LNCAP (cell line): ENCODE measurements around the gene SDHAF2.

Experiments
- CTCF ChIP-seq: fragments of 450-650 bp; IDR thresholded peaks from 2 replicates; pipeline ENCODE4 v1.5.1; 2017; ENCODE audit warnings: mild to moderate bottlenecking

Gene SDHAF2

DNA sequence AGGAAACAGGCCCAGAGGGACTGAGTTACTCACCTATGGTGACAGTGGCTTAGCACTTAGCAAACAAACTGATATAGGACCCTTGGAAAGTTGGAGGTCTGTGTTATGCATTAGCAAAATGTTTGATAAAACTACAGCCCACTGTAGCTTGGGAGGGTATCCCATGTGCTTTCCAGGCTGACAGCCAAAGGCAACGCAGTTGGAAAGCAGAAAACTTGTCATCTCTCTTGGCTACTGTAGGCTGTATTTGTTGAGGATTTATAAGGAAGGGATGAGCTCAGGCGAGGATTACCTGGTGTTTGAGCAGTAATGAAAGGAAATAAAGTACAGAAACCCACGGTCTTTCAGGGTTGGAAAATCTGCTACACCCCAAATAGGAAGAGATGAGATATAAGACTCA, 23.8 kb downstream of the SDHAF2 start:
- TF ChIP-seq CTCF: no peak

DNA sequence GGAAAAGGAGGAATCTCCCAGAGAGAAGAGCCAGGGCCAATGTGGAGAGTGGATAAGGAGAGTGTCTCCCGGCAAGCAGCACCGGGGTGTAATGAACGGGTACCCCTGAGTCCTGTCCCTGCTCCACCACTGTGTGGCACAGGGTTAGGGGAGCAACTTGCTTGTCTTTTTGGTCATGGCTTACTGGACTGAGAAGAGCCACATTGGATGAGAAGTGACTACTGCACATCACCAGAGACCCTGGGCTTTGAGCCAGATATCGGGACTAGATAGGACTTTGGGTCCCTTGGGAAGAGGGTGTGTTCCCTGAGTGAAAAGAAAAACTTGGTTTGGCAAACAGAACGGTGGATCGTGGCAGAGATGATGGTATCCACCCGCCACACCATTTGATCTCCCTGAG, 24.6 kb downstream of the SDHAF2 start:
- TF ChIP-seq CTCF: no peak

DNA sequence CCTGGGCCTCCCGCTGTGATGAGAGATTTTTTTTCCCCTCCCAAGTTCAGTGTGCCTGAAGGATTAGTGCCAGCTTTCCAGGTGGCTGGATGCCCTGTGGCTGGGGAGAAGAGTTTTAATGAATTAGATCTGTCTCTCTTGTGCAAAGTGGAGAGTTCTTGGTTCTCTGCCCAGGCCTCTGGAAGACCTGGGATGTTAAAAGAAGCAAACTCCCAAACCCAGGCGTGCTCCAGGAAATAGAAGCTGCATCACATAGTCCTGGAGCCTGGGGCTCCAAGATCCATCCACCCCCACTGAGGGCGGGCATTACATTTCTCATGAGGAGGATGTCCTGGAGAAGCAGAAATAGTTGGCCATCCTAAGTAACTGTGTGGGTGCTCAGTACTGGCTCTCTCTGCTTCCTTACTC, 30.6 kb downstream of the SDHAF2 start:
- TF ChIP-seq CTCF: no peak

DNA sequence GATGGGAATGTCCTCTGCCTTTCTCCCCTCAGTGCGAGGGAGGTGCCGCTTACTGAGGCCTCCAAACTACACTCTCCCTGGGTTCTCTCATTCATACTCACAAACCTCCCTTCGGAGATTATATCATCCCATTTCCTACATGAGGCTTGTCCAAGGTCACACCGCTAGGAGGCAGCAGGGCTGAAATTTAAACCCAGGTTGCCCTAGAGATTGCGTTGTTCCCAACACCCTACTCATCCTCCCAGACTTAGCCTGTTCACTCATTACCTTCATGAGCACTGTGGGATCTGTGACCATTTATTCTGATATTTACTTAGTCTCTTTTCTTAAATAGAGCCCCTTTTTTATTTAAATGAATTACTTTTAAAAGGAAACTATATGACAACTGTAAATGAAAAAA, 31.1 kb downstream of the SDHAF2 start:
- TF ChIP-seq CTCF: no peak

- TF ChIP-seq CTCF: no peak
These were observed 38.1 kb downstream of the SDHAF2 start for GRCh38 chr11:61468002-61468401.

DNA sequence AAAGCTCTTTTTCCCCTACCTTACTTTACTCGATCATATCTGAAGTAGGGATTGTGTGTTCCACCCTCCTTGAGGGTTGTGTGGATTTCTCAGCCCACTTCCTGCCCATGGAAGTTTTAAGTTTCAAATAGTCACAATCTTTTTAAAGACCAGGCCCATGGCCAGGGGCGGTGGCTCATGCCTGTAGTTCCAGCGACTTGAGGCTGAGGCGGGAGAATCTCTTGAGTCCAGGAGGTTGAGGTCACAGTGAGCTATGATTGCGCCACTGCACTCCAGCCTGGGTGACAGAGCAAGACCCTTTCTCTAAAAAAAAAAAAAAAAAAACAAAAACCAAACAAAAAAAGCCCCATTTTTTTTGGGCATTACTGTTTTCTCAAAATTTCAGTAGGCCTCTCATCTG, 42.4 kb downstream of the SDHAF2 start:
- TF ChIP-seq CTCF: no peak

- no peak for TF ChIP-seq CTCF
These were observed 42.9 kb downstream of the SDHAF2 start for GRCh38 chr11:61472868-61473267.

GRCh38 chr11:61473370-61474012, 43.6 kb downstream of the SDHAF2 start:
- TF ChIP-seq CTCF: no peak
